ENCODE results near the gene LRCH1. TPM values are rescaled to one million over a fixed set of nuclear protein-coding genes. Genes with fewer than 3 reads are reported as not detected.

The LRCH1 gene
- polyA plus RNA-seq, 1 donor, result 37.8 TPM

GRCh38 chr13:46712524-46712923 is 159.6 kb downstream of the LRCH1 start:
- no peak for DNase-seq

GRCh38 chr13:46715363-46715762 is 162.4 kb downstream of the LRCH1 start:
- no peak for DNase-seq

GRCh38 chr13:46716821-46717220 is 163.9 kb downstream of the LRCH1 start:
- DNase-seq, result no peak

- no peak for DNase-seq
These were observed 164.3 kb downstream of the LRCH1 start for GRCh38 chr13:46717275-46717674.

GRCh38 chr13:46717856-46718255 is 164.9 kb downstream of the LRCH1 start:
- no peak for DNase-seq

- no peak for DNase-seq
These were observed 167.2 kb downstream of the LRCH1 start for GRCh38 chr13:46720189-46720588.

GRCh38 chr13:46721054-46721453 is 168.1 kb downstream of the LRCH1 start:
- peak; percentile 55 for DNase-seq

GRCh38 chr13:46726347-46726746 is 173.4 kb downstream of the LRCH1 start:
- no peak for DNase-seq

- no peak for DNase-seq
These were observed 175.8 kb downstream of the LRCH1 start for GRCh38 chr13:46728777-46729176.

GRCh38 chr13:46731535-46731934 is 178.6 kb downstream of the LRCH1 start:
- DNase-seq, result no peak

GRCh38 chr13:46735425-46735824 is 182.5 kb downstream of the LRCH1 start:
- no peak for DNase-seq

- DNase-seq, result no peak
These were observed 183.8 kb downstream of the LRCH1 start for GRCh38 chr13:46736541-46737310.

GRCh38 chr13:46738055-46738454 is 185.1 kb downstream of the LRCH1 start:
- DNase-seq, result no peak

GRCh38 chr13:46738766-46739165 is 185.8 kb downstream of the LRCH1 start:
- DNase-seq, result no peak

GRCh38 chr13:46739447-46740098 is 186.6 kb downstream of the LRCH1 start:
- DNase-seq, result no peak

GRCh38 chr13:46743191-46743590 is 190.2 kb downstream of the LRCH1 start:
- DNase-seq, result no peak

- DNase-seq, result no peak
These were observed 192.1 kb downstream of the LRCH1 start for GRCh38 chr13:46745062-46745461.

- no peak for DNase-seq
These were observed 192.7 kb downstream of the LRCH1 start for GRCh38 chr13:46745706-46746105.

GRCh38 chr13:46747031-46747820 is 194.3 kb downstream of the LRCH1 start:
- no peak for DNase-seq

- DNase-seq, result no peak
These were observed 195.3 kb downstream of the LRCH1 start for GRCh38 chr13:46748300-46748699.

GRCh38 chr13:46749951-46750350 is 197.0 kb downstream of the LRCH1 start:
- DNase-seq, result no peak

- DNase-seq, result no peak
These were observed 199.1 kb downstream of the LRCH1 start for GRCh38 chr13:46751811-46752635.

All from left kidney (tissue), 2 donors.